Measurements from ENCODE around the gene HS6ST2.

The HS6ST2 gene

DNA sequence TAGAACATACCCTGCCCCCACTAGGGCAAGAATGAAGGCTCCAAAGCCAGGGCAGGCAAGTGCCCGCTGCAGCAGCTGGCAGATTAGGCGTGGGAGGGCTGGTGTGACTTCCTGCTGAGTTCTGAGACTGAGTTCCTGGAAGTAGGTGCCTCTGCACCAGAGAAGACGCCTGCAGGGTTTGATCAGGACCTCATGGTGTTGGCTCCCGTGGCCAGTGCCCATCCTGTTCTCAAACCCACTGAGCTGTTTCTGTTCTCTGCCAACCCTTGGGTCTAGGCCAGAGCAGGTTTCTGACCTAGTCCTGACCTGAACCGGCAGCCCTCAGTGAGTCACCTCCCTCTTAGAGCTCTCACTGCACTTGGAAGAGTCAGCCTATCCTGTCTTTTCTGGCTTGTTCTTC, 220.7 kb downstream of the HS6ST2 start:
- peak; percentile 48 for DNase-seq

DNA sequence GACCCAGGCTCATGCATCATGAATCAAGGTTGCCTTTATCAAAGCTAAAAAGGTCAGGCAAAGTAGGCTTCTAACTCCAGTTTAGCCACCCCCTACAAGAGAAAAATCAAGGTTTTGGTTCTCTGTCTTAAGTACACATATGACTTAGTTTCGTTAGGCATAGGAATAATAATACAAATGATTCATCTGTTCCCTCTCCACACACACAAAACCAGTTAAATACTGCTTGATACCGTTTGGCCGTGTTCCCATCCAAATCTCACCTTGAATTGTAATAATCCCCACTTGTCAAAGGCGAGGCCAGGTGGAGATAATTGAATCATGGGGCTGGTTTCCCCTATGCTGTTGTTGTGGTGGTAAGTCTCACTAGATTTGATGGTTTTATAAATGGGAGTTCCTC, 226.2 kb downstream of the HS6ST2 start:
- no peak for DNase-seq

DNA sequence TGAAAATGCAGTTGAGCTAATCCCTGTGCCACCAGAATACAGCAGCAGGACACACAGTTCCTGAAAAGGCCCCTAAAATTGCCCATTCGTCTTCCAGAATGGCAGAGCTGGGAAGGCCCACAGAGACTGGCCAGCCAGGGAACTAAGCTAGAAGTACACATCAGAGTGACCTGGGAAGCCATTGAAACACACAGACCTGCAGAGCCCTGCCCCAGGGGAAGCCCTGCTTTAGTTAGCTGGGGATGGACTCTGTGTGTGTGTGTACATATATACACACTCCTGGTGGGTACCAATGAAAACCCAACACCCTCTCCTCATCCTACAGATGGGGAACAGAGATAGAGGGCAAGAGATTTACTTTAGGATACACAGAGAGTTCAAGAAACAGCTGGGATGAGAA, 227.7 kb downstream of the HS6ST2 start:
- DNase-seq = no peak

DNA sequence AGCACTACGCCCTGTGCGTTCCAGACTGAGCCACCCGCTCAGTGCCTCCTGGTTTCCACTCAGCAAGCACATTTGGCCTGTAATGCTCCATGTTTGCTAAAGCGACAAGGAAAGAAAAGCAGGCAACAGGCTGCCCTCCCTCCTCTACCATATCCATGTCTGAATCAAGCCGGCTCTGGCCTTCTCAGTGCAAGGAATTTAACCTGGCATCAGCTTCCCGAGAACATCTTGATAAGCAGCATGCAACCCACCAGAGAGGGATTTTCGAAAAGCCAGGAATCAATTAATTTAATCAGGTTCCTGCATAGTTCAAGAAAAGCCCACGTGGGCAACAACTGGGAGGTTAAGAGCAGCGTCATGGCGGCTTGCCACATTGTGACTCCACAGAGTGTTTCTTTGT, 228.2 kb downstream of the HS6ST2 start:
- no peak for DNase-seq

DNA sequence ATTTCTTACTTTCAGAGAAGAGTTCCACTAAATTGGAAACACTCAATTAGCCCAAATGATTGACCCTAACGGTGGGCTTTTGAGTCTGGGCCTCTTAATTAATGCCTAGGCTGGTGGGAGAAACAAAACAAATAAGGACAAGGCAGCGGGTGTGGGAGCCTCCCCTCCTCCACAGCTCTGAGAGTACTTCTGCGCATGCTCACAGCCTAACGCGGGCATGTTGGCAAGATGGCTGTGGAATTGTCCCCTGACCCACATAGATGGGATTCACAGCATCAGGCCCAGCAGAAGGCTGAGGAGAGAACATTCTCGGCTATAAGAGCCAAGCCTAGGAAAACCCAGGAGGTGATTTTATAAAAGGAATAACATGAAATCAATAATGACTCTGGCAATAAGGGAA, 230.1 kb downstream of the HS6ST2 start:
- no peak for DNase-seq

DNA sequence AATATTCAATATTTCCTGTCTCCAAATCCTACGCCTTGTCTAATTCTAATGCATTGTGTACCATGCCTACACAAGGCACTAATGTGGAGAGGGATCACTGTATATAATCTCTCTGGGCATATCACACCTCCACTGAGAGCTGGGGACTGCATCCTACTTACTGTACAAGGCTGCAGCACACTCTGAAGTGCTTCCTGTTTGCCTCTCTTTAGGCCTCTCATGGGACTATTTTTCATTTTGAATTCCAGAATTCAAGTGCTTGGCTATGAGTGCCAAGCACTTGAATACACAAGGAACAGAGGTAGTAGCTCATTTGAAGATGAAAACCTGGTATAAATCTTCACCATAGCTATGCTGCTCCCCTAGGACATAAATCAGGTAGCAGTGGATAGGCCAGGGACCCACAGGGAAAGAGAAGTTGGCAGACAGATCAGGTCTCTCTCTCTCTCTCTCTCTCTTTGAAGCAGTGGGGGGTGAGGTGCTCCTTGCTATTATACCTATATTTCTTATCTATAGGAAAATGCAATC, 239.9 kb downstream of the HS6ST2 start:
- DNase-seq = no peak

DNA sequence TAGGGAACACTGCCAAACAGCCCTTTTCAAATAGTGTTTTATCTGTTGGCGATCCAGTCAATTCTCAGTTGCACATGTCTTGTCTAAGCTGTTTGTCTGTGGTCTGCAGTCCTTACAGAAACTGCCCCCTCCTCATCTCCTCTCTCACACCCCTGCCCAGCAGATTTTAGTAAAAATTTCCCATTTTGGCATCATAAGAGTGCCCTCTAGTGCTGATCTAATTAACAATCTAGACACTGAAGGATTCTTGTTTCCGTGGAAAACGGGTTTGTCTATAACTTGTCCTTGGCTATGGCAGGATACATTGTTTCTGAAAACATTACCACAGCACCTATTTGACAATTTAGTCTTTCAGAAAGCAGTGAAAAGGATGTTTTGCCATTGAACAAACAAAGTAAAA, 242.4 kb downstream of the HS6ST2 start:
- DNase-seq = no peak

DNA sequence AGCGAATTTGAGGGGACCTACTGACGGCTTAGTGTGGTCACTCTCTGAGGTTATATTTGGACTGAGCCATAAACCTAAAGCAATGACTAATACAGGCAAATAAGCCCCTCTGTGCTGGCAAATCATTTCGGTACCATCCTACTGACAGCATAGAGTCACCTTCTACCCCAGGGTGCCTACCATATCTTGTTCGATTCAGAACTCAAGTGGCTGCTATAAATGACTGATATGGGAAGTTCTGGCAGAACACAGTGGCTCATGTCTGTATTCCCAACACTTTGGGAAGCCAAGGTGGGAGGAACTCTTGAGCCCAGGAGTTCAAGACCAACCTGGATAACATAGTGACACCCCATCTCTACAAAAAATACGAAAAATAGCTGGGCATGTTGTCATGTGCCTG, 243.5 kb downstream of the HS6ST2 start:
- DNase-seq = no peak

DNA sequence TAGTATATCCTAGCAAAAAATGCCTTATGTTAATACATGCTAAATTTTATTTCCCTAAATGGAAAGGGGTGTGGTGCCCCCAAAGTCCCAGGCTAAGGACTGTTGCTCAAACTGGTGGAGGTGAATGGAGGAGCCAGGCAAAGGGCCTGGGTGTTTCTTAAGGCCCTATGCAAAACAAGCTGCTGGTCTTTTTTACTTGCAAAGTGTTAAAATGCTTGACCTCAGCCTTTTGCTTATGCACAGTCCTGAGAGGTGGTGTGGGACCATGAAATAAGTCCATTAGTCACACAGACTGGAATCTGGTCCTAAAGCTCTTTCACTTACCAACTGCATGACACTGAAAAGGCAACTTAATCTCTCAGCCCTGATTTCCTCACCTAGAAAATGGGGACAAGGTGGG, 246.1 kb downstream of the HS6ST2 start:
- no peak for DNase-seq

DNA sequence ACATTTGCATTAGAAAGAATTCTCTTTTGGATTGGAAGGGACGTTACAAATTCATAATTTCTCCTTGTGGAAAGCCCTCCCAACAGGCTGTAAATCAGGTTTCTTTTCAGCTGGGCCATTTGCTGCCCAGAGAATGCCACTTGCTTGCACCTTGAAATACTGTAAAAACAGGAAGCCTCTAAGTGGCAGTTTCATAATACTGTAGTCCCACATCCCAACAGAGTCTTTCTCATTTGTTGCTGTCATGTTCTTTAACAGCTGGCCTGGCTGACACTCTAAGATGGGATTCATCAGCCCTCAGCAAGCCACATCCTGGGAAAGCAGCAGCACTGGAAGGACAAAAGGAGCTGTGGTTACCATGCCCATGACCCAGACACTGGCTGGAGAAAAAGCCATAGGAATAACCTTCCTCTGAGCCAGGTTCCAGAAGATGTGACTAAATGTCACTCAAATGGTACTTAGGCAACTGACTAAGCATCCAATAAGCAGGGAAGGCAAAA, 247.7 kb downstream of the HS6ST2 start:
- no peak for DNase-seq

DNA sequence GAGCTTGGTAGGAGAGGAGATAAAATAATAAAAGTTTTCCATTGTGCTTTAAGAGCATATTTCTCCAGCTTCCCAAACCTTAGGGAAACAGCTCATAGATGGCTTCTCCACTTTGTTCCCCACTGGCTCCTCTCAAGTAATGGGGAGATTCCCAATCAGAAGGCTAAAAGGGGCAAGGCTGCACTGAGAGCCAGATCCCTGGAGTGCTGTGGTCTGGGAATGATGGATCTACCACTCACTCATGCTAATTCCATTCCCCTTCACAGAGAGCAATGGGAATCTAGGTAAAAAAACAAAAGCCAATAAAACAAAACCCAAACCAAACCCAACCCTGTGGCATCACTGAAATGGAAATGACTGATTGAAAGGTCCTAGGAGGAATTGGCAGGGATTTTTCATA, 249.9 kb downstream of the HS6ST2 start:
- DNase-seq = no peak

DNA sequence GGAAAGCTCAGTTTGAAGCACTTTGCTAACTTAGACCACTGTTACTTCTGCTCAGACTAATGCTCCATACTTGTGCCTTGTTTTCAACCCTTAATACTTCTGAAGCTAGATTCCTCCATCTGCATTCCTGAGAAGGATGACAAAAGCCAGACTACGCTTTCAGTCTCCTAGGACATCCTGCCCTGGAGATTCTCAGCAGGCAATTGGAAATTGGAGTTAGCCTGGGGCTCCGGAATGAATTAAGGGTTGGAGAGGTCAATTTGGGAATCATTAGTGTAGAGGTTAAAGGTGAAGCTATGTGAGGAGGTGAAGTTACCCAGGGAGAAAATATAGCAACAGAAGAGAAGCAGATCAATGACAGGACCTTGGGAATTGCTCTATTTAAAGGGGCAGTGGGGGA, 253.7 kb downstream of the HS6ST2 start:
- no peak for DNase-seq

DNA sequence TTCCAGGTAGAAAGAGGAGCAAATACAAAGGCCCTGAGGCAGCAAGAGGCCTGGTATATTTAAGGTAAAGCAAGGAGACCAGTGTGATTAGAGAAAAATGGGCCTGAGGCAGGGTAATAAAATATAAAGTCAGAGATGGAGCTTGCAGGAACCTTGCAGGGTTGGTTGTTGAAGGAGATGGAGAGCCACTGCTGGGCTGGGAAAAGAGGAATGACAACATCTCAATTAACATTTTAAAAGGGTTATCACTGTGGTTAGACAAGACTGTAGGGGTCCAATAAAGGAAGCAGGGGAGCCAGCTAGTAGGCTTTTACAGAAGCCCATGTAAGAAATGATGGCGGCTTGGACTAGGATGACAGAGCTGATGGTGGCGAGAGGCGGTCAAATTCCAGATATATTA, 264.0 kb downstream of the HS6ST2 start:
- DNase-seq = no peak

DNA sequence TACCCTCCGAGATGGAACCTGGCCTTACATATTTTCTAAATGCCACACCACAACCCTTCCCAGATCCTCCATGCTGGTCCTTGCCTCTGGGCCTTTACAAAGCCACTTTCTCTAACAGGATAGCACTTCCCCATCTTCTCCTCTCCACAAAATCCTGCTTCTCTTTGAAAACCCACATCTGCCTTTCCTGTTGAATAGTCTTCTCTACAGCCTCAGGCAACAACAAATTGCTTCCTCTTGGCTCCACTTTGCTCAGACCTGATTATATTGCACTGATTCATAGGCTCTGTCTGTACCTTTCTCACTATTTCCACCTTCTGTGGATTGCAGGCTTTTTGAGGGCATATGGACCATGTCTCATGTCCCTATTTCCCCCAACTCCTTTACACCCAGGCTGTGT, 265.9 kb downstream of the HS6ST2 start:
- DNase-seq = no peak

DNA sequence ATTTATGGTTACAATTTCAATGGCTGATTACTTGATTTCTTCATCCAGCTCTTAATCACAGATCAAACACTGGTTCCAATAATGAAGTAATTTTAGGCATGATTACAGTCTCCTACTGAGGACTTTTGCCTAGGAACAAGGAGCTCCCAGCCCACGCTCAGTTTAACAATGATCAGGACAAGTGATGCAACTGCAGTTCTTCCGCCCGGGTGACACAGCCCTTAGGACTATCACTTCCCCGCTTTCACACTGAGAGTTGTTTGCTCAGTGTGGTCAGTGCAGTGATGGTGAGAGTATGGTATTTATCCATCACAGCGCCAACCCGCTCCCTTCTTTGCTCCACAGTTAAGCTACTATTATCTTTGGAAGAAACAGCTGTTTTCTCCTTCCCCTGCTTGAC, 266.4 kb downstream of the HS6ST2 start:
- no peak for DNase-seq

DNA sequence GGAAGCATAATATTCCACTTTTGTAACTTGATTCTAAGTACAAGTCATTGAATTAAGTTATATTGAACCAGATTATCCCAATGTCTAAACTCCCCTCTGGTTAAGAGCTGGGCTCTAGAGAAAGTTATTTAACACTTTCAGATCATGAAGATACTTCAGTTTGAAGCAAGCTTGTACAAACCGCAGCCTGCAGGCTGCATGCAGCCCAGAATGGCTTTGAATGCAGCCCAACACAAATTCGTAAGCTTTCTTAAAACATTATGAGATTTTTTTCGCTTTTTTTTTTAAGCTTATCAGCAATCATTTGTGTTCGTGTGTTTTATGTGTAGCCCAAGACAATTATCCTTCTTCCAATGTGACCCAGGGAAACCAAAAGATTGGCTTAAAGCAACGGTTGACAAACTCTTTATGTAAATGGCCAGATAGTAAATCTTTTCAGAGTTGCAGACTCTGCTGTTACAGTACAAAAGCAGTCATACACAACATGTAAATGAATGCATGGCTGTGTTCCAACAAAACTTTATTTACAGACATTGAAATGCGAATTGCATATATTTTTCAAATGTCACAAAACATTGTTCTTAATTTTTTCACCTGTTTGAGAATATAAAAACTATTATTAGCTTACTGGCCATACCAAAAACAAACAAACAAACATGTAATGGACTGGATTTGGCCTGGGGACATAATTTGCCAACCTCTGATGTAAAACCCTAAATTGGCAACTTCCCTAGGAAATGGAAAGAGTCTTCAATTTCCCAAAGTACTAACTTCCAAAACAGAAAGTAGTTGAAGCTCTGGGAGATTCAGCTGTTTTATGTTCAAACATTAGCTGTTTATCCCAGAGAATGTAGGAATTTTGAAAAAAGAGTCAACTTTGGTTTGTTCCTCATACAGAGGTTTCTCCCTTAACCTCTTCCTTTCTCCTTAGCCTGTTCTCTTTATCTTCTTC, 268.5 kb downstream of the HS6ST2 start:
- DNase-seq = no peak

DNA sequence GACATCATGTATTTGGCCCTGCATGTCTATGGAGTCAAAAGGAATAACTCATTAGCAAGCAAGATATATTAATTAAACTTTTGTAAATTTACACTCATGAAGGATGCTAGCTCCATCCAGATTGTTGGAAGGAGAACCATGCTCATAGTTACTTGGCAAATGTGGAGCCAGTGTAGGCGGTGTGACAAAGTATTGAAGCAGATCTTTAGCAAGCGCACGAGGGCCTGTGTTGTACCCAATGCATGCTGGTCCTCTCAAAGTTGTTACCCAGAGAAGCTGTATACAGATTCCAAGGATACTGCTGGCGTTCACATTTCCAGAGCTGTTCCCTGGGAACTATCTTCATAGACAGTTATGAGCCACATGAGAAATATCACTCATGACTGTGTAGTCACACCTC, 273.2 kb downstream of the HS6ST2 start:
- DNase-seq = no peak

DNA sequence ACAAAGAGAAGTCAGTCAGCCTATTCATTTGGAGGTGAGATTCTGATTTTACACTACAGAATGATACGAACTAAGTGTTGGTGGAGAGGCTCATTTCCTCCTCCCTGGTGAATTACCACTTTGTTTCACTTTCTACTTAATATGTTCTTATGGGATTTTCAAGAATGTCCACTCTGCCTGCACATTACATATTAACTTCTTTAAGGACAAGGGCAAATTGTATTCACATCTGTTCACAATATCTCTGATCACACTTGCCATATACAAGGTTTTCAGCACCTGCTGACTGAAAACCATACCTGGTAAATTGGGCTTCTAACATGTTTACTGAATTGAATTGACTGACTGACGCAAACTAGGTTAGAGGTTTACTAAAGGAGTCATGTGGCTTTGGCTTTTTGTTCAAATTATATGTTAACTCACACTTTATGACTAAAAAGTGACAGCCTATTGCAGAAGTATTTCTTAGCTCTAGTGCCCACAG, 281.2 kb downstream of the HS6ST2 start:
- no peak for DNase-seq

DNA sequence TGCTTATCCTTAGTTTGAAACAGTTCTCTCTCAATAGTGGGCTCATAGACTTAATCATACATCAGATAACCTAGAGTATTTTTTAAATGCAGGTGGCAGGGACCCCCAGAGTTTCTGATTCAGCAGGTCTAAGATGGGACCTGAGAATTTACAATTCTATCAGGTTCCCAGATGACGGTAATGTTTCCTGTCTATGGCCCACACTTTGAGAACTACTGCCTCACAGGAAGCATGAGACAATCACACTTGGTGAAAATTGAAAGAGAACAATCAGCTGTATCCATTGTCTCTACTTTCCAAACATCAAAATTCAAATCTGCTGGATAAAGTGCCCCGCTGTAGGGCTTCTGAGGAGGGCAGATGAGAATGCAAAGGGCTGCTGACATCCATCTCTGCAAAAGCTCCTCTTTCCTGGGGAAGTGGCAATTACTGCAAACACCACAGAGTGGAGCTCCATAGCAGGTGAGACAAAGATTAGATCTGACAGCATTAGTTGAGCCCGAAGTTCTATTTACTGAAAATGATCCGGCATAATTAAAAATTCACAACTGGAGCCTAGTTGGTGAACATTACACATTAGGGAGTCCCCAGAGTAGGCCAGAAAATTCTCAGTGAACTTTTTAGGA, 281.8 kb downstream of the HS6ST2 start:
- no peak for DNase-seq

DNA sequence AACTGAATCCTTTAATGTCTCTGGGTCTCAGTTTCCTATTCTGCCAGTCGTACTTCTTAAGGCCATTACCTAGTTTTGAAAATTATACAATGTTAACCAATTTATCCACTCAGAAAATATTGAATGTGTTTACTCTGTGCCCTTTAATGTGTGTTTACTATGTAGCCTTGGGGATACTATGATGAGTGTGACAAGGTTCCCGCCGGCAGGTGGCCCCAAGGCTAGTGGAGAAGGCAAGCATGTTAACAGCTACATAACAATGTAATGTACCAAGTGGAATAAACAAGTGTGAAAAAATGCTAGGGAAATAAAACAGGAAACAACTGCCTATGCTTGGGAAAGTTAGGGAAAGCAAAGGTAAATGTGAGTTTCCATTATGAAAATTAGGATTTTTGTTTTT, 282.3 kb downstream of the HS6ST2 start:
- no peak for DNase-seq

DNA sequence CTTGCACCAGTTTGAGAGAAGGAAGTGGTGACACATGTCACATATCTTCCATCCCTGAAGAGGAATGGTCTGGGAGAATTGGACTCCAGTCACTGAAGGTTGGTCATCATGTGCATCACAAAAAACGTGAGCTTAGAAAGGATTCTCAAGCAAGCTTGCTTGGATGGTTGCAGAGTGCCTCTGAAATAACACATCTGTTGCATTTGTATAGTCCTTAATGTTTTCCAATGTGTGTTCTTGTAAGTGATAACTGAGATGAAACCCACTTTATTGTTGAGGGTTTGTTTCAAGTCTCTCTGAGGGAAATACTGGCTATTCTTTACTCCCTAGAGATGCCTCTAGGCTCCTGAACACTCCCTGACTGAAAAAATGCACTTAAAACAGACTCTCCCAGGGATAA, 285.1 kb downstream of the HS6ST2 start:
- no peak for DNase-seq

DNA sequence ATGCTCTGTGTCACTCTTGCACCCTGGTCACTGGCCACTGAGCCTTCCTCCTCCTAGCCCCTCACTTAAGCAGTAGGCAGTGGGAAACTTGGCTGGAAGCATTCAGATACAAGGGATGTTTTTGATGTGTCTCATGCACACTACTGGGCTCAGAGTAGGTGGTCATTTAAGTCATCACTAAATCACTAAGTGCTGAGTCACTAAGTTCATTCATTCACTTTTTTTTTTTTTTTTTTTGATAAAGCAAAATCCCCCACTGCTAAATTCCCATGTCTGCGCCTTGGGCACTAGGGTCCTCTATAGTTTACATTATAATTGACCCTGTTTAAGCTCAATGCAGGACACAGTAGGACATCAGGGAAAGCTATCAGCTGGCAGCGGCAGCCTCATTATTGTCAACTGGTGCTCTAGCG, 287.2 kb downstream of the HS6ST2 start:
- no peak for DNase-seq

DNA sequence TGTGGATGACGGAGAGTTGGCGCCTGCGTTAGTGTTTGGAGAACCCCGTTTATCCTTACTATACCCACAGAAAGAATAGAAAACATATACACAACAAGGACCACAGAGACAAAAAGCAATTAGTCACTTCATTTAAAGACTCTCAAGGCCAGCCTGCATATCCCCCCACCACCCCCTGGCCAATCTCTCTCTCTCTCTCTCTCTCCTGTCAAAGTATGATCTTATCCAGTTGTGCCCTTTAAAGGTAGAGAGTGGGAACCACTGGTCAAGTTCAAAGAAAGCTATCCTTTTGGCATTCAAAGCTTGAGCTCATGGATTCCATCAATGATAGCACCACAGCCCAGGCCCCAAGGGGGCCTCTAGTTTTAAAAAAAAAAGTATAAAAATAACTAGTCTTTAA, 289.3 kb downstream of the HS6ST2 start:
- no peak for DNase-seq

DNA sequence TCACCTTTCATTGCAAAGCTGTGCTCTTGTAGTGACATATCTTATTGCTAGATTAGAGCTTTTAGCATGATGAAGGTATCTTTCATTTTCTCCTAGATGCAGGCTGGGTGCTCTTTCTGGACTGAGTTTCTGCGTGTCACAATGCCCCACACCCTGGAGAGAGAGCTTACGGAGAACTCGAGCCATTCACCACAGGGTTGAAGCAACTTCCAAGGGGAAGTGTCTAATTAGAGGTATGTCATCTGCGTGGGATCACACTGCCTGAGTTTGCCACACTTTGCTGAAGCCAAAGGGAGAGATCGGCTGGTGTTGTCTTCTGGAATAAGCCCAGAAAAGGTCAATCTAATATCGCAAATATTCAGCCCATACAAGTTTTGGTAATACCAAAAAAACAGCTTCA, 290.3 kb downstream of the HS6ST2 start:
- no peak for DNase-seq
